ENCODE measurements around the gene GPR68. TPM values are rescaled to one million over a fixed set of nuclear protein-coding genes. Genes with fewer than 3 reads are reported as not detected.

Gene GPR68
- total and polyA plus RNA-seq, 2 of the 4 experiments (the other 2 are of a cell fraction): 0.72 to 0.94 TPM

GRCh38 chr14:91258876-91259275 is 14.4 kb upstream of the GPR68 start:
- no peak overlapping the region for H4K5ac ChIP-seq (ENCODE audit: low read depth, low read length)
- no peak for TF ChIP-seq ELK1 (IDR thresholded peaks at IDR 0.05; ENCODE audit: borderline replicate concordance, low read depth, low read length)
- TF ChIP-seq CEBPB (IDR thresholded peaks at IDR 0.05; ENCODE audit: low read depth, low read length): no peak
- TF ChIP-seq CTCF (conservative IDR thresholded peaks at IDR 0.05; ENCODE audit: low read depth, low read length): no peak
- no peak for TF ChIP-seq USF2 (IDR thresholded peaks at IDR 0.05; ENCODE audit: low read depth, low read length)
- TF ChIP-seq NFE2L2 (IDR thresholded peaks at IDR 0.05; ENCODE audit: low read depth, low read length): no peak
- TF ChIP-seq MXI1 (IDR thresholded peaks at IDR 0.05; ENCODE audit: borderline replicate concordance, low read depth, low read length): no peak
- no peak for TF ChIP-seq CHD1 (IDR thresholded peaks at IDR 0.05; ENCODE audit: low read depth, low read length)
- no peak for TF ChIP-seq SMC3 (IDR thresholded peaks at IDR 0.05; ENCODE audit: low read depth, low read length)
- no peak for TF ChIP-seq FOS (IDR thresholded peaks at IDR 0.05; ENCODE audit: low read depth, low read length)
- no peak for TF ChIP-seq RAD21 (IDR thresholded peaks at IDR 0.05; ENCODE audit: low read length)
- TF ChIP-seq MAZ (IDR thresholded peaks at IDR 0.05; ENCODE audit: borderline replicate concordance, low read depth, low read length): no peak
- no peak for TF ChIP-seq RCOR1 (IDR thresholded peaks at IDR 0.05; ENCODE audit: insufficient replicate concordance, low read length)
- TF ChIP-seq BHLHE40 (IDR thresholded peaks at IDR 0.05; ENCODE audit: low read depth, low read length): no peak
- TF ChIP-seq RFX5 (IDR thresholded peaks at IDR 0.05; ENCODE audit: low read depth, low read length): no peak
- TF ChIP-seq MAFK (IDR thresholded peaks at IDR 0.05; ENCODE audit: low read depth, low read length): no peak
- TF ChIP-seq POLR2A (IDR thresholded peaks at IDR 0.05; ENCODE audit: low read depth, low read length): no peak
- no peaks in the 10 kb centered on the region for H3K36me3 ChIP-seq (ENCODE audit: control insufficient read depth, insufficient read depth, low read length)
- H3K4me2 ChIP-seq (ENCODE audit: low read depth, low read length): no peak overlapping the region
- H2BK20ac ChIP-seq (ENCODE audit: low read depth, low read length): no peak overlapping the region
- no peak overlapping the region for H3K23ac ChIP-seq (ENCODE audit: low read depth, low read length)
- H4K8ac ChIP-seq (ENCODE audit: low read depth in 2 of 2, low read length in 2 of 2): no peak overlapping the region
- ChIA-PET POLR2A (ENCODE audit: unreplicated experiment) (no interaction called here), CTCF (no interaction called here)
- H3K9ac ChIP-seq (ENCODE audit: low read depth, low read length): no peak overlapping the region
- no peak overlapping the region for H2AFZ ChIP-seq (replicated peaks; ENCODE audit: low read length, poor library complexity)
- dilution Hi-C loops (cut with HindIII; ENCODE audit: low sequenced_read_pairs, unreplicated experiment) (no loop called here), in situ Hi-C loops (cut with MboI; ENCODE audit: low sequenced_read_pairs) (no loop called here), intact Hi-C loops (cut with micrococcal nuclease) (no loop called here)
- H3K9me3 ChIP-seq (ENCODE audit: control insufficient read depth, insufficient read depth, low read length): peaks cover 3% of the 10 kb centered on the region; the same call in 1 of the 2 replicates
- H3K18ac ChIP-seq (ENCODE audit: low read depth, low read length): no peak overlapping the region
- BruUV-seq (replicated peaks): no TSS peak
- no peak overlapping the region for H2BK5ac ChIP-seq (ENCODE audit: low read depth, low read length, poor library complexity, severe bottlenecking)
- DNase-seq (no peak), ATAC-seq (ENCODE audit: low read depth) (no peak)
- no peaks in the 10 kb centered on the region for H3K4me1 ChIP-seq (ENCODE audit: control insufficient read depth, insufficient read depth, low read length)
- H2AK9ac ChIP-seq (replicated peaks; ENCODE audit: low read depth, low read length, poor library complexity): no peak overlapping the region
- no CpG with 5 or more reads among the region's 3 CpGs for WGBS, 2 experiments (ENCODE audit: extremely low coverage in 2 of 2, insufficient read length in 1 of 2)
- no peaks in the 10 kb centered on the region for H3K9me1 ChIP-seq (ENCODE audit: insufficient read depth, low read length)
- H3K27me3 ChIP-seq (ENCODE audit: control insufficient read depth, insufficient read depth, low read length): peaks cover 24% of the 10 kb centered on the region
- H2BK120ac ChIP-seq (ENCODE audit: low read depth, low read length): no peak overlapping the region
- no peaks in the 10 kb centered on the region for H4K20me1 ChIP-seq (ENCODE audit: insufficient read depth, low read length)
- no peaks in the 10 kb centered on the region for H3K79me1 ChIP-seq (ENCODE audit: low read depth in 1 of 2, low read length in 2 of 2)
- H3K56ac ChIP-seq (ENCODE audit: extremely low read depth, insufficient read depth, low read length): no peak overlapping the region
- no peak overlapping the region for H4K91ac ChIP-seq (ENCODE audit: insufficient read depth, low read depth, low read length)
- H3K4me3 ChIP-seq (ENCODE audit: insufficient read depth, low read depth, low read length): no peak overlapping the region
- H2BK15ac ChIP-seq (ENCODE audit: low read depth, low read length): no peak overlapping the region
- no peak overlapping the region for H3K4ac ChIP-seq (ENCODE audit: low read depth, low read length)
- no peak overlapping the region for H2AK5ac ChIP-seq (ENCODE audit: low read depth, low read length)
- H3K14ac ChIP-seq (replicated peaks; ENCODE audit: low read depth, low read length): no peak overlapping the region
- H3K27ac ChIP-seq (ENCODE audit: insufficient read depth, low read length): no peak overlapping the region

All from IMR-90 (cell line).